Amniotic stem cell (primary cell): Measurements from ENCODE around the gene TXNDC16.
"Not testable (repeated sequence)": the region's sequence is repeated elsewhere in the genome, so short reads cannot be mapped to it uniquely, and the experiment has no call there.

Experiments
- DNase-seq: peaks from one replicate; lab custom pipeline; 2025; lab: John Stamatoyannopoulos, UW

TXNDC16 gene

DNA sequence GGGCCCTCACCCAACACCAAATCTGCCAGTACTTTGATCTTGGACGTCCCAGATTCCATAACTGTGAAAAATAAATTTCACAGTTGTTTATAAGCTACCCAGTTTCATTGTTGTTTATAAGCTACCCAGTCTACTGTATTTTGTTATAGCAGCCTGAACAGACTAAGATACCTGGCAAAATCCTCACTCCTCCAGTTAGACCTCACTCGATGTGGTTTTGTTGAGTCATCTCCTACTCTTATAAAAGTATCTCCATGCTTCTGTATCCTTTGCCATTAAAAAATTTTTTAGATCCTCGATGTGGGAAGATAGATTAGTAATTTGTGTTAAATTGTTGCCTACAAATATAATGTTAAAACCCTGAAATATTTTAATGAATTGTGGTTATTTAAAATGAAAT lies 16.0 kb downstream of the TXNDC16 start:
- DNase-seq: no peak

GRCh38 chr14:52531481-52531880 lies 20.8 kb downstream of the TXNDC16 start:
- DNase-seq: no peak

DNA sequence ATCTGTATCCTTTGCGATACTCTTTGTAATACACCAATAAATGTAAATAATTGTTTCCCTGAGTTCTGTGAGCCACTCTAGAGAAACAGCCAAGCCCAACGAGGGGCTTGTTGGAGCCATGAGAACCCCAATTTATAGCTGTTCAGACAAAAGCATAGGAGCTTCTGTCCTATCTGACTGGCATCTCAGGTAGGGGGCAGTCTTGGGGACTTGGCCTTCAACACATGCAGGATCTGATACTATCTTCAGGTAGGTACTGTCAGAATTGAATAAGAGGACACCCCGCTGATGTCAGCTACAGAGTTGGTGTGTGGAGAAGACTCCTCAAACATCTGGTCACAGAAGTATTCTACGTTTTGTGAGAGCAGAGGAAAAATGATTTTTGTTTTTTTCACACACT lies 25.3 kb downstream of the TXNDC16 start:
- DNase-seq: no peak

GRCh38 chr14:52522581-52523345 lies 29.5 kb downstream of the TXNDC16 start:
- no peak for DNase-seq

DNA sequence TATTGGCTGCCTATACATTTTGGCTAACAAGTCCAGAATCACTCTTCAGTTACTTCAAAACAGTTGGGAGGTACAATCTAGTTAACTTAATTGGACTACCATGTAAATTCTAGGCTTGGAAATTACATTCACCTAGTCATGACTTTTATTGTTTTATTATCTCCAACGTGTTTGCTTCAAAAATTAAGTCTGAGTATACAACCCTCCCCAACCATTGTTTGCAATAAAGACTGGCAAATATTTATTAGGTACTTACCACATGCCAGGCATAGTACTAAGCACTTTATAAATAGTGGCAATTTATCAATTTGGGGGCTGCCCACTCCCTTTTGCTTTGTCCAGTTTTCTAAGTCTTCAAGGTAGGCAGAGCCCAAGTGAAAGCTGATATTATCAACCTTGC lies 30.3 kb downstream of the TXNDC16 start:
- DNase-seq: no peak

- no peak for DNase-seq
Measured at GRCh38 chr14:52514046-52514811, 38.1 kb downstream of the TXNDC16 start.

DNA sequence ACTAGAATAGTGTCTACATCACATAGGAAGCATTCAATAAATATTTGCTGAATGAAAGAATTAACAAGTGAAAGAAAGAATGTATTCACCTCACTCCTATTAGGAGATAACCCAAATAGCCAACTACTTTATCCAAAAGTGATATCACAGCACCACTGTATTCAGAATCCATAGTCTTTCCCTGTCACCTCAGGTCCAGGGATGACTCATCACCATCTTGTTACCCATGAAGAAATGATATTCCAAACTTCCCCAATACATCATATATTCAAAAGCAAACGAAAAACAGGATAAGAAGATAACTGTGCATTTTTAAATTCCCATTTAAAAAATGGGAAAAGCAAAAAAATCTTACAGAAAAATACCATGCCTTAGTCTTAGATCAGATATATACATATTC lies 39.1 kb downstream of the TXNDC16 start:
- no peak for DNase-seq

GRCh38 chr14:52494444-52494843 lies 57.9 kb downstream of the TXNDC16 start:
- no peak for DNase-seq

DNA sequence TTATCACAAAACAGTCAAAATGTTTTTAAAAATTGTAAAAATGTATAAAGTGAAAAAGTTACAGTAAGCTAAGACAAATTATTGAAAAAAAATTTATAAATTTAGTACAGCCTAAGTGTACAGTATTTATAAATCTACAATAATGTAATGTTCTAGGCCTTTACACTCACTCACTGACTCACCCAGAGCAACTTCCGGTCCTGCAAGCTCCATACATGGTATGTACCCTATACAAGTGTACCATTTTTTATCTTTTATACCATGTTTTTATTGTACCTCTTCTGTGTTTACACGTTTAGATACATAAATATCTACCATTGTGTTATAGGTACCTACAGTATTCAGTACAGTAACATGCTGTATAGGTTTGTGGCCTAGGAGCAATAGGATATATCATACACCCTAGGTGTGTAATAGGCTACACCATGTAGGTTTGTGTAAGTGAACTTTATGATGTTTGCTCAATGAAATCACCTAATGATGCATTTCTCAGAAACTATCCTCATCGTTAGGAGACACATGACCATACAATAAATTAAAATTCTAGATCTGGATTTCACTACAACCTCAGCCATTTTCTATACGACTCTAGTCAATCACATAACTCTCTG lies 66.8 kb downstream of the TXNDC16 start:
- no peak for DNase-seq

- no peak for DNase-seq
Measured at GRCh38 chr14:52481864-52482263, 70.4 kb downstream of the TXNDC16 start.

DNA sequence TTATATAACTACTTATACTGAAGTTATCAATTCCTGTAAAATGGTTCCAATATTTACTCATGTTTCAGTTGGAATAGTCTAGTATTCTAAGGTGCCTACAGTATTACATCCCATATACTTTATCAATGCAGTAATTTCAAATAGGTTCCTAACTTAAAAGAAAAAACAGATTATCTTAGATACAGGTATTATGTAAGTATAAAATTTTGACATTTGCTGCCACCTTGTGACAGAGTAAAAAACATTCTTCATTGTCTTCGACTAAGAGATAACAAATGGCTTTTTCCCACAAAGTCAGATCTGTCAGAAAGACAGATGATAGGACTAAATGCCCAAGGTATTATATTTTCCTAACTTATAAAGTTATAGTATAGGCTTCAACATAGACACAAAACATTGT lies 78.7 kb downstream of the TXNDC16 start:
- DNase-seq: no peak

GRCh38 chr14:52472728-52473127 lies 79.6 kb downstream of the TXNDC16 start:
- no peak for DNase-seq

DNA sequence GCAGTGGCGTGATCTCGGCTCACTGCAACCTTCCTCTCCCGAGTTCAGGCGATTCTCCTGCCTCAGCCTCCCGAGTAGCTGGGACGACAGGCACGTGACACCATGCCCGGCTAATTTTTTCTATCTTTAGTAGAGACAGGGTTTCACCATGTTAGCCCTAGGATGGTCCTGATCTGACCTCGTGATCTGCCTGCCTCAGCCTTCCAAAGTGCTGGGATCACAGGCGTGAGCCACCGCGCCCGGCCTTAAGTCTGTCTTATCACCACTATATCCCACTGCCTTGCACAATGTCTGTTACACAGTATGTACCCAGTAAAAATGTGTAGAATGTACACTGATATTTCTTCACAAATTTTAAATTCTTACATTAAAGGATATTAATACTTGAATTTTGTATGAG lies 80.1 kb downstream of the TXNDC16 start:
- DNase-seq: not testable (repeated sequence)

DNA sequence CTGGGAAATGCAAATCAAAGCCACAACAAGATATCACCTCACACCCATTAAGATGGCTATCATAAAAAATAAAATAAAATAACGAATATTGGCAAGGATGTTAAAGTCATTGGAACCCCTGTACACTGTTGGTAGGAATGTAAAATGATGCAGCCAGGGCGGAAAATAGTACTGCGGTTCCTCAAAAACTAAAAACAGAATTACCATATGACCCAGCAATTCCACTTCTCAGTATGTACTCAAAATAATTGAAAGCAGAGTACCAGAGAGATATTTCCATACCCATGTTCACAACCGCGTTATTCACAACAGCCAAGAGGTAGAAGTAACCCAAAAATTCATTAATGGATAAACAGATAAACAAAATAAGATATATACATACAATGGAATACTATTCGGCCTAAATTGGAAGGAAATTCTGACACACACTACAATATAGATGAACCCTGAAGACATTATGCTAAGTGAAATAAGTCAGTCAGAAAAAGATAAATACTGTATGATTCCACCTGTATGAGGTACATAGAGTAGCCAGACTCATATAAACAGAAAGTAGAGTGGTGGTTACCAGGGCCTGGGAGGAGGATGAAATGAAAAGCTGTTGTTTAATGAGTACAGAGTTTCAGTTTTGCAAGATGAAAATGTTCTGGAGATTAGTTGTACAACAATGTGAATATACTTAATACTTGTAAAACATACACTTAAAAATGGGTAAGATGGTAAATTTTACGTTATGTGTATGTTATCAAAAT lies 84.6 kb downstream of the TXNDC16 start:
- no peak for DNase-seq

GRCh38 chr14:52464175-52464574 lies 88.1 kb downstream of the TXNDC16 start:
- no peak for DNase-seq

GRCh38 chr14:52463375-52463774 lies 88.9 kb downstream of the TXNDC16 start:
- no peak for DNase-seq

- DNase-seq: no peak
Measured at GRCh38 chr14:52461721-52462120, 90.6 kb downstream of the TXNDC16 start.

GRCh38 chr14:52458721-52459085 lies 93.6 kb downstream of the TXNDC16 start:
- DNase-seq: peak; percentile 21

- DNase-seq: no peak
Measured at GRCh38 chr14:52457411-52457810, 94.9 kb downstream of the TXNDC16 start.

- no peak for DNase-seq
Measured at GRCh38 chr14:52455291-52456088, 96.8 kb downstream of the TXNDC16 start.

DNA sequence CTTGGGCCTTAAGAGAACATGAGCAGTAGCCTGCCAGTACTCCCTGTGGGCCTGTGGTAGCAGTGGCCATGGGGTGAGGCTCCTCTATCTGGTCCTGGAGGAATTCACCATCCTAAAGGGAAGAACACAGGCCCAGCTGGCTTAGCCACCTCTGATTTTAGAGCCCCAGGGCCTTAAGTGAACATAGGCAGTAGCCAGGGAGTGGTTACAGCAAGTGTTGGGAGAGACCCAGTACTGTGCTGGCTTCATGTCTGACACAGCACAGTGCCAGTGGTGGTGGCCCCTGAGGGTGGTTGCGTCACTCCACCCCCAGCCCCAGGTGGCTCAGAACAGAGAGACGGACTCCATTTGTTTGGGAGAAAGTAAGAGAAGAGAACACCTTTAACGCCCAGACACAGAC lies 105.1 kb downstream of the TXNDC16 start:
- DNase-seq: no peak

- DNase-seq: no peak
Measured at GRCh38 chr14:52446355-52446754, 106.0 kb downstream of the TXNDC16 start.
